GM12874 (cell line): ENCODE results near the gene COX6B1.

Experiments
- CTCF ChIP-seq: IDR thresholded peaks from 2 replicates; pipeline ENCODE4 v1.5.1; 2011; ENCODE audit warnings: low read depth, mild to moderate bottlenecking, control low read depth, low read length, moderate library complexity; ENCODE audit not compliant: insufficient read depth

Gene COX6B1

GRCh38 chr19:35663981-35664380, 15.9 kb downstream of the COX6B1 start:
- TF ChIP-seq CTCF: no peak

GRCh38 chr19:35665157-35665556, 17.0 kb downstream of the COX6B1 start:
- TF ChIP-seq CTCF: no peak

- no peak for TF ChIP-seq CTCF
Observed at GRCh38 chr19:35665604-35666003, 17.5 kb downstream of the COX6B1 start.

- TF ChIP-seq CTCF: no peak
Observed at GRCh38 chr19:35666251-35666913, 18.3 kb downstream of the COX6B1 start, which contains the start of gene UPK1A. Gene UPK1A, plus strand, starts transcription at chr19:35666517. Its CDS starts 296 bp downstream, at chr19:35666813.

GRCh38 chr19:35669566-35669965, 21.4 kb downstream of the COX6B1 start:
- no peak for TF ChIP-seq CTCF

- no peak for TF ChIP-seq CTCF
Observed at GRCh38 chr19:35669974-35670373, 21.9 kb downstream of the COX6B1 start.

- no peak for TF ChIP-seq CTCF
Observed at GRCh38 chr19:35670686-35671085, 22.6 kb downstream of the COX6B1 start.
